ENCODE data around the gene MORN1.

- TF ChIP-seq CTCF (IDR thresholded peaks at IDR 0.05; ENCODE audit: low read length) = no peak
- TF ChIP-seq EZH2phosphoT487 (IDR thresholded peaks at IDR 0.05; ENCODE audit: low read length) = no peak
- TF ChIP-seq EZH2 (optimal IDR thresholded peaks at IDR 0.05; ENCODE audit: low read depth, low read length) = no peak
Measured at GRCh38 chr1:2405588-2406295, 14.4 kb upstream of the MORN1 start.

Measured in MM.1S (cell line).